K562 (cell line): Measurements from ENCODE around the gene HYCC2. TPM values are rescaled to one million over a fixed set of nuclear protein-coding genes. Genes with fewer than 3 reads are reported as not detected.

Source experiments
- ARID1B ChIP-seq: fragments of 450-650 bp; IDR thresholded peaks from 2 replicates; pipeline ENCODE4 v1.6.1; 2016; ENCODE audit warnings: antibody characterized with exemption, mild to moderate bottlenecking, inconsistent platforms
- ARID2 ChIP-seq: fragments of 450-650 bp; IDR thresholded peaks from 2 replicates; pipeline ENCODE4 v1.6.1; 2017; ENCODE audit warnings: antibody characterized with exemption, mild to moderate bottlenecking
- ARID3A ChIP-seq: IDR thresholded peaks from 2 replicates; pipeline ENCODE4 v1.6.1; 2012; ENCODE audit warnings: low read depth, low read length, improper control_type of control experiment, borderline replicate concordance
- C11orf30 ChIP-seq: fragments of 450-650 bp; IDR thresholded peaks from 2 replicates; pipeline ENCODE4 v1.6.1; 2016; ENCODE audit warnings: low read depth, mild to moderate bottlenecking
- CBFA2T3 ChIP-seq: fragments of 450-650 bp; IDR thresholded peaks from 2 replicates; pipeline ENCODE4 v1.6.1; 2017
- DNMT1 ChIP-seq: fragments of 450-650 bp; IDR thresholded peaks from 2 replicates; pipeline ENCODE4 v1.6.1; 2016; ENCODE audit warnings: antibody characterized with exemption, mild to moderate bottlenecking
- DPF2 ChIP-seq: fragments of 450-650 bp; IDR thresholded peaks from 2 replicates; pipeline ENCODE4 v1.6.1; 2016
- FOXP1 ChIP-seq: sonication (generic); formaldehyde crosslinking; IDR thresholded peaks from 2 replicates; pipeline ENCODE4 v1.8.0; 2022; ENCODE audit warnings: mild to moderate bottlenecking, missing genetic modification reagents
- HLTF ChIP-seq: fragments of 450-650 bp; IDR thresholded peaks from 2 replicates; pipeline ENCODE4 v1.6.1; 2016
- HSF4 ChIP-seq: fragments of 250-450 bp; sonication (Bioruptor Pico); IDR thresholded peaks from 2 replicates; pipeline ENCODE4 v2.1.2; 2022; ENCODE audit warnings: mild to moderate bottlenecking, moderate library complexity, borderline replicate concordance
- ILF3 ChIP-seq: fragments of 450-650 bp; IDR thresholded peaks from 2 replicates; pipeline ENCODE4 v1.6.1; 2018; ENCODE audit warnings: antibody characterized with exemption, mild to moderate bottlenecking, moderate library complexity, borderline replicate concordance
- KLF16 ChIP-seq: IDR thresholded peaks from 2 replicates; pipeline ENCODE4 v1.6.1; 2016; ENCODE audit warnings: antibody characterized with exemption
- MAFF ChIP-seq: IDR thresholded peaks from 2 replicates; pipeline ENCODE4 v1.6.1; 2012; ENCODE audit warnings: low read length, improper control_type of control experiment
- MAFG ChIP-seq: fragments of 450-650 bp; conservative IDR thresholded peaks from 2 replicates; pipeline ENCODE4 v1.6.1; 2016; ENCODE audit warnings: missing genetic modification characterization, missing compliant biosample characterization
- MAFK ChIP-seq: IDR thresholded peaks from 2 replicates; pipeline ENCODE4 v1.6.1; 2011; ENCODE audit warnings: low read length, improper control_type of control experiment
- NFE2 ChIP-seq: IDR thresholded peaks from 2 replicates; pipeline ENCODE4 v1.6.1; 2014; ENCODE audit warnings: antibody characterized with exemption, low read depth
- SMARCA4 ChIP-seq: fragments of 450-650 bp; IDR thresholded peaks from 2 replicates; pipeline ENCODE4 v1.6.1; 2016
- SMARCA5 ChIP-seq: fragments of 450-650 bp; IDR thresholded peaks from 2 replicates; pipeline ENCODE4 v1.6.1; 2016
- ZNF12 ChIP-seq: sonication (generic); formaldehyde crosslinking; IDR thresholded peaks from 2 replicates; pipeline ENCODE4 v1.4.0; 2020; ENCODE audit warnings: mild to moderate bottlenecking, missing genetic modification reagents
- ZNF316 ChIP-seq: fragments of 450-650 bp; IDR thresholded peaks from 2 replicates; pipeline ENCODE4 v1.6.1; 2016
- ZNF699 ChIP-seq: fragments of 250-450 bp; sonication (Bioruptor Pico); IDR thresholded peaks from 2 replicates; pipeline ENCODE4 v1.8.0; 2021; ENCODE audit warnings: mild to moderate bottlenecking, moderate library complexity; ENCODE audit not compliant: insufficient replicate concordance
- ZNF717 ChIP-seq: fragments of 250-450 bp; sonication (Bioruptor Pico); IDR thresholded peaks from 2 replicates; pipeline ENCODE4 v1.5.0; 2021
- polyA plus RNA-seq, 8 experiments: library from polyadenylated mRNA; depleted of rRNA in 4 of 8; stranded (reverse) in 5 of 8; unstranded in 3 of 8; fragments of >200 nt; fragmentation: Nextera tagmentation in 2 of 8; fragmentation: Illumina TruSeq in 1 of 8; extraction: Ambion mirVana in 2 of 8; extraction: Trizol in 1 of 8; gene quantifications; 2 replicates each; pipeline versions ENCODE4 v1.2.1 to v1.2.3, GENCODE V29; 2011 to 2014; ENCODE audit warnings: inconsistent platforms in 1 of 8, missing spikeins in 1 of 8
- total RNA-seq, 7 experiments: library from RNA; depleted of rRNA in 6 of 7; stranded (reverse); fragments of >200 nt in 6 of 7; fragmentation: Illumina TruSeq in 2 of 7; extraction: Trizol in 2 of 7; gene quantifications; 2 replicates each; pipeline versions ENCODE4 v1.2.1 to v1.2.3, GENCODE V29; 2011 to 2021; ENCODE audit warnings: low replicate concordance in 1 of 7
- TF ChIP-seq, protein P1 (sequence below): sonication (generic); formaldehyde crosslinking; IDR thresholded peaks from 2 replicates; pipeline ENCODE4 v1.8.1; 2022; ENCODE audit warnings: missing genetic modification reagents
- TF ChIP-seq, protein P2 (sequence below): fragments of 450-650 bp; formaldehyde crosslinking; conservative IDR thresholded peaks from 2 replicates; pipeline ENCODE4 v1.4.0; 2022; ENCODE audit warnings: mild to moderate bottlenecking, missing genetic modification characterization

HYCC2 gene
- total and polyA plus RNA-seq, 9 of the 15 experiments (the other 6 are each of a cell fraction or from before 2014, with no cell fraction given), result 5.4 to 20.0 (median 9.8) TPM

DNA sequence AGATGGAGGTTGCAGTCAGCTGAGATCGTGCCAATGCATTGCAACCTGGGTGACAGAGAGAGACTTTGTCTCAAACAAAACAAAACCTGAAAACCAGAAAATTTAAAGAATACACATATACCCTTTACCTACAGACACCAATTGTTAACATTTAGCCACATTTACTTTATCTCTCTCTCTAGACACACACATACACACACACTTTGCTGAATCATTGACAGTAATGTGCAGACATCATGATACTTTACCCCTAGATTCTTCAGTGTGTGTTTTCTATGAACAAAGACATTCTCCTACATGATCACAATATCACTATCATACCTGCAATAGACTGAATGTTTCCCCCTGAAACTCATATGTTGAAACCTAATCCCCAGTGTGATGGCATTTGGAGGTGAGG is 34.3 kb upstream of the HYCC2 start (continued):
- TF ChIP-seq, protein P1, sequence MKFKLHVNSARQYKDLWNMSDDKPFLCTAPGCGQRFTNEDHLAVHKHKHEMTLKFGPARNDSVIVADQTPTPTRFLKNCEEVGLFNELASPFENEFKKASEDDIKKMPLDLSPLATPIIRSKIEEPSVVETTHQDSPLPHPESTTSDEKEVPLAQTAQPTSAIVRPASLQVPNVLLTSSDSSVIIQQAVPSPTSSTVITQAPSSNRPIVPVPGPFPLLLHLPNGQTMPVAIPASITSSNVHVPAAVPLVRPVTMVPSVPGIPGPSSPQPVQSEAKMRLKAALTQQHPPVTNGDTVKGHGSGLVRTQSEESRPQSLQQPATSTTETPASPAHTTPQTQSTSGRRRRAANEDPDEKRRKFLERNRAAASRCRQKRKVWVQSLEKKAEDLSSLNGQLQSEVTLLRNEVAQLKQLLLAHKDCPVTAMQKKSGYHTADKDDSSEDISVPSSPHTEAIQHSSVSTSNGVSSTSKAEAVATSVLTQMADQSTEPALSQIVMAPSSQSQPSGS (CRISPR knock-in tag), result no peak
- TF ChIP-seq ARID3A (peak; percentile 44; the same call in 1 of the 2 replicates), ZNF699 (CRISPR knock-in tag) (no peak), MAFK (peak; percentile 56; the same call in 1 of the 2 replicates), KLF16 (no peak), SMARCA5 (no peak), ZNF316 (peak; percentile 91), SMARCA4 (peak; percentile 41; the same call in 1 of the 2 replicates), NFE2 (peak; percentile 88), FOXP1 (no peak), CBFA2T3 (peak; percentile 36), ILF3 (no peak), MAFG (tag) (peak; percentile 77), HLTF (no peak), ZNF717 (CRISPR knock-in tag) (no peak), ZNF12 (no peak), C11orf30 (peak; percentile 87), DNMT1 (no peak), MAFF (peak; percentile 71), DPF2 (peak; percentile 54; the same call in 1 of the 2 replicates), HSF4 (CRISPR knock-in tag) (no peak), ARID2 (no peak), ARID1B (peak; percentile 58)
- TF ChIP-seq, protein P2, sequence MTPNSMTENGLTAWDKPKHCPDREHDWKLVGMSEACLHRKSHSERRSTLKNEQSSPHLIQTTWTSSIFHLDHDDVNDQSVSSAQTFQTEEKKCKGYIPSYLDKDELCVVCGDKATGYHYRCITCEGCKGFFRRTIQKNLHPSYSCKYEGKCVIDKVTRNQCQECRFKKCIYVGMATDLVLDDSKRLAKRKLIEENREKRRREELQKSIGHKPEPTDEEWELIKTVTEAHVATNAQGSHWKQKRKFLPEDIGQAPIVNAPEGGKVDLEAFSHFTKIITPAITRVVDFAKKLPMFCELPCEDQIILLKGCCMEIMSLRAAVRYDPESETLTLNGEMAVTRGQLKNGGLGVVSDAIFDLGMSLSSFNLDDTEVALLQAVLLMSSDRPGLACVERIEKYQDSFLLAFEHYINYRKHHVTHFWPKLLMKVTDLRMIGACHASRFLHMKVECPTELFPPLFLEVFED (CRISPR knock-in tag), result no peak
